GM18520 (cell line): ENCODE measurements around the gene CDIPT.
A peak's percentile ranks its signal among the peaks of the same experiment; 100 is the strongest.
"Not testable (repeated sequence)": the region's sequence is repeated elsewhere in the genome, so short reads cannot be mapped to it uniquely, and the experiment has no call there.

Source experiments
- ATAC-seq: cut with Tn5 transposase; IDR thresholded peaks from one replicate; pipeline ENCODE4 v1.9.1; 2021; ENCODE audit not compliant: unreplicated experiment

Gene CDIPT

GRCh38 chr16:29833219-29833618 is 29.8 kb downstream of the CDIPT start:
- ATAC-seq, result not testable (repeated sequence)

- no peak for ATAC-seq
Observed at GRCh38 chr16:29831490-29831889, 31.5 kb downstream of the CDIPT start.

- no peak for ATAC-seq
Observed at GRCh38 chr16:29830774-29831173, 32.3 kb downstream of the CDIPT start.

- ATAC-seq, result no peak
Observed at GRCh38 chr16:29826342-29826695, 36.7 kb downstream of the CDIPT start.

- no peak for ATAC-seq
Observed at GRCh38 chr16:29825145-29826044, 37.6 kb downstream of the CDIPT start.

GRCh38 chr16:29824589-29825144 is 38.4 kb downstream of the CDIPT start:
- ATAC-seq, result no peak

- ATAC-seq, result no peak
Observed at GRCh38 chr16:29821643-29822115, 41.3 kb downstream of the CDIPT start.

- ATAC-seq, result peak; percentile 48
Observed at GRCh38 chr16:29820730-29821642, 42.0 kb downstream of the CDIPT start.

- no peak for ATAC-seq
Observed at GRCh38 chr16:29820271-29820701, 42.7 kb downstream of the CDIPT start, which contains the start of gene MVP. Gene MVP (plus strand): TSS chr16:29820462. CDS start chr16:29830550, 10,088 bp downstream.

GRCh38 chr16:29819506-29819905 is 43.5 kb downstream of the CDIPT start:
- ATAC-seq, result no peak

- no peak for ATAC-seq
Observed at GRCh38 chr16:29818082-29818481, 44.9 kb downstream of the CDIPT start.

- no peak for ATAC-seq
Observed at GRCh38 chr16:29816694-29817441, 46.2 kb downstream of the CDIPT start.

- ATAC-seq, result peak; percentile 65
Observed at GRCh38 chr16:29815793-29816693, 47.0 kb downstream of the CDIPT start, which contains the start of gene PAGR1. Gene PAGR1 (plus strand): TSS chr16:29816152. CDS start chr16:29816526, 374 bp downstream.

GRCh38 chr16:29815032-29815721 is 47.8 kb downstream of the CDIPT start:
- ATAC-seq, result no peak

GRCh38 chr16:29814592-29814991 is 48.4 kb downstream of the CDIPT start:
- ATAC-seq, result no peak

GRCh38 chr16:29813644-29814562 is 49.1 kb downstream of the CDIPT start:
- no peak for ATAC-seq

- no peak for ATAC-seq
Observed at GRCh38 chr16:29812754-29813643, 50.0 kb downstream of the CDIPT start.
